Hepatocyte (in vitro differentiated cells): Measurements from ENCODE around the gene RASIP1. TPM values are rescaled to one million over a fixed set of nuclear protein-coding genes. Genes with fewer than 3 reads are reported as not detected.

ENCODE experiments used
- DNase-seq: peaks from one replicate; pipeline ENCODE4 v3.0.0-alpha.2; 2016; ENCODE audit warnings: low spot score
- H2AFZ ChIP-seq: fragments of 200-600 bp; sonication (generic); 2 replicates; pipeline ENCODE4 v1.6.0; 2016; ENCODE audit warnings: antibody characterized with exemption, mild to moderate bottlenecking
- H3K27ac ChIP-seq: fragments of 200-600 bp; sonication (generic); 2 replicates; pipeline ENCODE4 v1.5.1; 2016; ENCODE audit warnings: mild to moderate bottlenecking
- H3K27me3 ChIP-seq: fragments of 200-600 bp; sonication (generic); 2 replicates; pipeline ENCODE4 v1.6.1; 2016
- H3K36me3 ChIP-seq: fragments of 200-600 bp; sonication (generic); replicated peaks from 2 replicates; pipeline ENCODE4 v1.5.1; 2016; ENCODE audit warnings: low read depth; ENCODE audit not compliant: insufficient read depth
- H3K4me1 ChIP-seq: fragments of 200-600 bp; sonication (generic); 2 replicates; pipeline ENCODE4 v1.5.1; 2016; ENCODE audit warnings: mild to moderate bottlenecking, moderate library complexity; ENCODE audit not compliant: insufficient read depth
- H3K4me2 ChIP-seq: fragments of 200-600 bp; sonication (generic); 2 replicates; pipeline ENCODE4 v1.6.0; 2016
- H3K4me3 ChIP-seq: fragments of 200-600 bp; sonication (generic); 2 replicates; pipeline ENCODE4 v1.5.1; 2016; ENCODE audit warnings: mild to moderate bottlenecking
- H3K79me2 ChIP-seq: fragments of 200-600 bp; sonication (generic); 2 replicates; pipeline ENCODE4 v1.6.0; 2017; ENCODE audit warnings: mild to moderate bottlenecking
- H3K9me2 ChIP-seq: fragments of 200-600 bp; sonication (generic); replicated peaks from 2 replicates; pipeline ENCODE4 v1.6.0; 2017; ENCODE audit warnings: mild to moderate bottlenecking; ENCODE audit not compliant: insufficient read depth
- H3K9me3 ChIP-seq: fragments of 200-600 bp; sonication (generic); 2 replicates; pipeline ENCODE4 v1.5.1; 2016; ENCODE audit warnings: low read depth, mild to moderate bottlenecking
- H4K20me1 ChIP-seq: fragments of 200-600 bp; sonication (generic); 2 replicates; pipeline ENCODE4 v1.6.0; 2016; ENCODE audit warnings: mild to moderate bottlenecking; ENCODE audit not compliant: insufficient read depth, poor library complexity, severe bottlenecking
- EZH2 ChIP-seq: fragments of 200-600 bp; sonication (generic); IDR thresholded peaks from 2 replicates; pipeline ENCODE4 v1.6.1; 2016; ENCODE audit warnings: antibody characterized with exemption, mild to moderate bottlenecking, borderline replicate concordance
- EZH2phosphoT487 ChIP-seq: fragments of 200-600 bp; sonication (generic); IDR thresholded peaks from one replicate; pipeline ENCODE4 v1.6.1; 2018; ENCODE audit warnings: antibody characterized with exemption, mild to moderate bottlenecking, low read depth, moderate library complexity; ENCODE audit not compliant: unreplicated experiment, severe bottlenecking
- WGBS: methylation state at CpG from one replicate; pipeline ENCODE4 v1.1.6; 2016; ENCODE audit warnings: low lambda C conversion rate; ENCODE audit errors: missing lambda C conversion rate; 5-methylcytosine and 5-hydroxymethylcytosine counted together
- polyA plus RNA-seq: library from polyadenylated mRNA; unstranded; fragments of >200 nt; fragmentation: Nextera tagmentation; extraction: Ambion mirVana; gene quantifications from 2 replicates; pipeline ENCODE4 v1.2.1, GENCODE V29; 2016
- total RNA-seq: library from RNA; depleted of rRNA; stranded (reverse); fragments of >200 nt; gene quantifications from 2 replicates; pipeline ENCODE4 v1.2.3, GENCODE V29; 2014
- TF ChIP-seq, protein P1 (sequence below): fragments of 200-600 bp; sonication (generic); IDR thresholded peaks from 2 replicates; pipeline ENCODE4 v1.5.1; 2016; ENCODE audit warnings: antibody characterized with exemption, mild to moderate bottlenecking; ENCODE audit not compliant: poor library complexity

Gene RASIP1
- total and polyA plus RNA-seq, 2 experiments from 2014 or later: 1.1 to 1.9 TPM

DNA sequence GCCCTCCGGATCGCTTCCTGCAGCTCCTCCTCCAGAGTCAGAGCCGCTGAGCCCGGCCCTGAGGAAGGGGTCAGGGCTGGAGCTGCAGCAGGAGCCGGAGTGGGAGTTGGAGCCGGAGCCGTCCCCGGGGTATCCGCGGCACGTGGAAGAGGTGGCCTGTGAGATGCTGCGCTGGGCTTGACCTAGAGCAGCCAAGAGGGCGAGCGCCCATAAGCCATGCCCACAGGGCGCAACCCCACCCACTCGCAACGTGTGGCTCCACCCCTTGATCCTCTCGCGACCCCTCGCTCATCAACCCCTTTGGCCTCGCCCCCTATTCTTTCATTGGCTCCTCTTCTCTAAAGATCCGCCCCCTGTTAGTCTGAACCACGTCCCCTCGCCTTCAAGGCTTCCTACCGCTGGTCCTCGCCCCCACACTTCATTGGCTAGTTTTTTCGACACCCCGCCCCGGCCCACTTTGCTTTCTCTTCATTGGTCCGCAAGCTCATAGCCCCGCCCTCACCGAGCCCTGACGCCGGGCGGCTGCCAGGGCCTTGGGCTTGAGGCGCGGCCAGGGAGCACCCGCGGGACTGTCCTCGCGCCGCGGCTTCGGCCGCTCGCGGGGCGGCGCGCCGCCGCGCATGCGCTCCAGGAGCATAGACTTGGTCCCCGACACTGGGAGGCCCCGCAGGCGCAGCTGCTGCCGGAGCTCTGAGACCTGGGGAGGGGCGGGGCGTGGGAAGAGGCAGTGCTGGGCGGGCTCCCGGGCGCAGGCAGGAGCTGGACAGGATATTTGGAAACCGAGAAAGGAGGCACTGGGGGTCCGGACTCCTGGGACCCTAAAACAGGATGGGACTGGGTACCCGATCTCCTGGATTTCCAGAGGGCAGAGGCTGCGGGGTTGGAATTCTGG lies 26.3 kb downstream of the RASIP1 start:
- H3K79me2 ChIP-seq: peaks cover 16% of the 10 kb centered on the region
- H3K4me2 ChIP-seq: peak overlapping the region; percentile 85
- H3K27me3 ChIP-seq: no peaks in the 10 kb centered on the region
- H2AFZ ChIP-seq: peak overlapping the region; percentile 70
- peaks cover 27% of the 10 kb centered on the region for H3K4me1 ChIP-seq
- peak; percentile 100 for DNase-seq
- H3K9me3 ChIP-seq: no peaks in the 10 kb centered on the region
- H3K9me2 ChIP-seq: no peaks in the 10 kb centered on the region
- H4K20me1 ChIP-seq: no peaks in the 10 kb centered on the region
- no peaks in the 10 kb centered on the region for H3K36me3 ChIP-seq
- peak overlapping the region; percentile 39 for H3K4me3 ChIP-seq
- H3K27ac ChIP-seq: peak overlapping the region; percentile 89
- TF ChIP-seq, protein P1, sequence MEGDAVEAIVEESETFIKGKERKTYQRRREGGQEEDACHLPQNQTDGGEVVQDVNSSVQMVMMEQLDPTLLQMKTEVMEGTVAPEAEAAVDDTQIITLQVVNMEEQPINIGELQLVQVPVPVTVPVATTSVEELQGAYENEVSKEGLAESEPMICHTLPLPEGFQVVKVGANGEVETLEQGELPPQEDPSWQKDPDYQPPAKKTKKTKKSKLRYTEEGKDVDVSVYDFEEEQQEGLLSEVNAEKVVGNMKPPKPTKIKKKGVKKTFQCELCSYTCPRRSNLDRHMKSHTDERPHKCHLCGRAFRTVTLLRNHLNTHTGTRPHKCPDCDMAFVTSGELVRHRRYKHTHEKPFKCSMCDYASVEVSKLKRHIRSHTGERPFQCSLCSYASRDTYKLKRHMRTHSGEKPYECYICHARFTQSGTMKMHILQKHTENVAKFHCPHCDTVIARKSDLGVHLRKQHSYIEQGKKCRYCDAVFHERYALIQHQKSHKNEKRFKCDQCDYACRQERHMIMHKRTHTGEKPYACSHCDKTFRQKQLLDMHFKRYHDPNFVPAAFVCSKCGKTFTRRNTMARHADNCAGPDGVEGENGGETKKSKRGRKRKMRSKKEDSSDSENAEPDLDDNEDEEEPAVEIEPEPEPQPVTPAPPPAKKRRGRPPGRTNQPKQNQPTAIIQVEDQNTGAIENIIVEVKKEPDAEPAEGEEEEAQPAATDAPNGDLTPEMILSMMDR: no peak
- TF ChIP-seq EZH2phosphoT487: no peak
- TF ChIP-seq EZH2: no peak
- WGBS: 3% methylated on average over 57 of the region's 67 CpGs

DNA sequence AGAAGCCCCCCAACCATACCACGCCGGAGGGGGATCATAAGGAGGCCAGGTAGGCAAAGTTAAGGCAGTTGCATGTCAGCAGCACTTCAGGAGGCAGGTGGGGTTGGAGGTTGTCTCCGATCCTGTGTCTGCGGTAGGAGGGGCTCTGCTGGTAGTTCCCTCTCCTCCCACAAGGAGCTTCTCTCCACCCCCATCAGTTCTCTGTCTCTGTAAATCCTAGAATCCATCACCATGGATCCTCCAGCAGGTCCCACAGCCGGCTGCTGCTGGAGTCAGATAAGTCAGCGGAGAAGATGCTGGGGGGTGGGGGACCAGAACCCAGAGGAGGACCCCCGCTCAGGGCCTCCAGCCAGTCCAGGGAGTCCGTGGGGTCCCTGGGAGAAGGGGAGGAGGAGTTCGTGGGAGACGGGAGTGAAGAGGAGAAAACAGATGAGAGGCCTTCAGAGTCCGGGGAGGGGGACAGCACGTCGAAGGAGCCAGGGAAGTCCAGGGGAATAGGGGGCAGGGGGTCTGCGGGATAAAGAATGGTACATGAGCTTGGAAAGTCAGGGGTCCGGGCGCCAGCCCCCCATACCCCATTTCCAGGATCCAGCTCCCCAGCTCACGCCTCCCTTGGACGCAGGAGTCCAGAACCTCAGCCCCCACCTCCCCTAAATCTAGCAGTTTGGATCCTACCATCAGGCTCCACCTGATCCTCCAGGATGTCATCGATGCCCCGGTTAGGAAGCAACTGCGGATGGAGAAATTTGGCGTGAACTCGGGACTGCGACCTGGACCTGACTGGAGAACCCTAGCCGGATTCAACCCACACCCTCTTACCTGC lies 27.2 kb downstream of the RASIP1 start:
- Histone ChIP-seq H3K4me2 (peak overlapping the region; percentile 80), H3K9me2 (no peaks in the 10 kb centered on the region), H2AFZ (peak overlapping the region; percentile 70), H3K27me3 (no peaks in the 10 kb centered on the region), H3K4me1 (peaks cover 27% of the 10 kb centered on the region), H3K79me2 (peaks cover 16% of the 10 kb centered on the region), H3K4me3 (peak overlapping the region; percentile 39), H4K20me1 (no peaks in the 10 kb centered on the region), H3K36me3 (no peaks in the 10 kb centered on the region), H3K27ac (peak overlapping the region; percentile 45), H3K9me3 (no peaks in the 10 kb centered on the region)
- 8% methylated on average over 20 of the region's 25 CpGs for WGBS
- no peak for TF ChIP-seq EZH2phosphoT487
- TF ChIP-seq, protein P1: no peak
- TF ChIP-seq EZH2: no peak
- peak; percentile 56 for DNase-seq

DNA sequence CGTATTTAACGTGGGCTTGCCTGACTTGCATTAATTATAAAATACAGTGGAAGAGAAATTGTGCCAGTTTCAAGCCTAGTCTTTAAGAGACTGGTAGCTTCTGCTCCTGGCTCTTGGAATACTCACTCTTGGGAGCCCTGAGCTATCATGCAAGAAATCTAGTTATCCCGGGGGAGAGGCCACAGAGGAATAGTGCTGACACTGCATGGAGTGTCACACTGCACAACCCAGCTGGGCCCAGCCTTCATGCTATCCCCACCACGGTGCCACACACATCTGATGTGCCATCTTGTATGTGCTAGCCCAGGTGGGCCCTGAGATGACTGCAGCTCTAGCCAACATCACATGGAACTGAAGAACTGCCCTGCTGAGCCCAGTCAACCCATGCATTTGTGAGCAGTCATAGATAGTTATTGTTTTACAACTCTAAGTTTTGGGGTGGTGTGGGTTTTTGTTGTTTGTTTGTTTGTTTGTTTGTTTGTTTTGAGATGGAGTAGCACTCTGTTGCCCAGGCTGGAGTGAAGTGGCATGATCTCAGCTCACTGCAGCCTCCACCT lies 29.2 kb downstream of the RASIP1 start:
- TF ChIP-seq EZH2phosphoT487 (no peak), EZH2 (no peak)
- TF ChIP-seq, protein P1: no peak
- H3K4me3 ChIP-seq: no peak overlapping the region
- H2AFZ ChIP-seq: no peak overlapping the region
- no peaks in the 10 kb centered on the region for H3K9me3 ChIP-seq
- no peak overlapping the region for H3K4me2 ChIP-seq
- no peaks in the 10 kb centered on the region for H3K36me3 ChIP-seq
- H3K4me1 ChIP-seq: peaks cover 18% of the 10 kb centered on the region
- no peaks in the 10 kb centered on the region for H4K20me1 ChIP-seq
- H3K27ac ChIP-seq: no peak overlapping the region
- no peaks in the 10 kb centered on the region for H3K9me2 ChIP-seq
- H3K27me3 ChIP-seq: no peaks in the 10 kb centered on the region
- 90% methylated on average over 4 of the region's 4 CpGs for WGBS
- peaks cover 16% of the 10 kb centered on the region for H3K79me2 ChIP-seq
- no peak for DNase-seq
